Bone marrow (tissue), 2 donors: ENCODE measurements around the gene CDKN2D.

ENCODE experiments used
- DNase-seq, 2 donors: peaks; one replicate each; lab custom pipeline; 2025; lab: John Stamatoyannopoulos, UW

CDKN2D gene

DNA sequence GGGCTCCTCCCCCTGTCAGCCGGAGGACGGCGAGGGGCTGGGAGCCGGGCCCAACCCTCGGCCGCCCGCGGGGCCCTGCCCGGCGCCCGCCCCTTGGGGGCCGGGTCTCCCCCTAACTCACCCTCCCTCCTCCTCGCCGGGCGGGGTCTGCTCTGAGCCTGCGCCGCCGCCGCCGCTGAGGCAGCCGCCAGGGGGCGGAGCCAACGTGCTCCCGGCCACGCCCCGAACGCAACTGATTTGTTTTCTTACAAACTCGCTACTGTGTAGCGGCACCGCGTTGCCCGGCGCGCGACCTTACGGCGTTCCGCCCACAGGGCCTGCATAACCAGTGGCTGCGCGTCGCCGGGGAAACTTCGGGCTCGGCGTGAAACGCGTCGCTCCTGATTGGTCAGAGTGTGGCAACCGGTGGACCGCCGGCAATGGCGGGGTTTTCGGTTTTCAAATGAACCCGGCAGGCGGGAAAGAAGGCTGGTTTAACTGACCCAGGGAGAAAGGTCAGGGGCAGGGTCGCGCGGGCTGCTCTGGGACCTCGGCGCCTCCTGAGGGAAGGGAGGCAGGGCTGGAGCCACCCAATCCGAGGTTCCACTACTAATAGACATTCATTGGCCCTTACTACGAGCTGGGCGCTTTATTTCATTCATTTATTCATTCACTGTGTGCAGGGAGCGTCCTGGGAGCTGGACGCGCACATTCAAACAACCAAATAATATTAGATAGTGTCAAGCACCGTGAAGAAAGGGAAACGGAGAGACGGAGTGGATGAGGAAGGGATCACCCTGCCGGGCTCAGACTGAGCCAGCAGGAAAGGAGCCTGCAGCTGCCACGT, at the start of gene CDKN2D:
Gene CDKN2D (minus strand): TSS at position 154 of the 826 bp plus-strand sequence. CDS start 326 bp downstream, outside the sequence.
- DNase-seq: peak; percentile 93 to 97

DNA sequence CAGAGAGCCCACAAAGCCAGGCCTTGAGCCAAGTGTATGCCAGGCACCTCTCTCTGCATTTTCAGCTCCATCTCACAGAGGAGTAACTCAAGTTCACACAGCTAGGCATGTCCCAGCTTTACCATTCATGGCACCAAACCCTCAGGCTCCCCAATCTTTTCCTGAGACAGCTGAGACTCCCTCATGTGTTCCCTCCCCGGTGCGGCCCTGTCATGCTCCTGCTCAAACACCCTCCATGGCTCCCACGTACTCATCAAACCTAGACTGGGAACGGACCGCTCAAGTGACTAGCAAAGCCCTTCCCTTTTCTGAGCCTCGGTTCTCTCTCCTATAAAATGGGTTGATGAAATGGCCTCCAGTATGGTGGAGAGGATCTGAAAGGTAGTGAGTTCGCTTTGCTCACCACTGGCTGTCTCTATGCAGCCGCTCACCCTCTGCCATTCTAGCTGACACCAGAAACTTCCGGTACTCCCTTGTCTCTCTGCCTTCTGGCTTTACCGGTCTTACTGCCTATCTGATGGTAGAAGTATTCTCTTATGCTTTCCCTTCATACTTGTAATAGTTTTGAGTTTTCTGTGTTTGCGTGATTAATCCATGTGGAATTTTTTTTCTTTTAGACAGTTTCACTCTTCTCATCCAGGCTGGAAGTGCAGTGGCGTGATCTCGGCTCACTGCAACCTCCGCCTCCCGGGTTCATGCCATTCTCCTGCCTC, 48.8 kb upstream of the CDKN2D start:
- no peak for DNase-seq

DNA sequence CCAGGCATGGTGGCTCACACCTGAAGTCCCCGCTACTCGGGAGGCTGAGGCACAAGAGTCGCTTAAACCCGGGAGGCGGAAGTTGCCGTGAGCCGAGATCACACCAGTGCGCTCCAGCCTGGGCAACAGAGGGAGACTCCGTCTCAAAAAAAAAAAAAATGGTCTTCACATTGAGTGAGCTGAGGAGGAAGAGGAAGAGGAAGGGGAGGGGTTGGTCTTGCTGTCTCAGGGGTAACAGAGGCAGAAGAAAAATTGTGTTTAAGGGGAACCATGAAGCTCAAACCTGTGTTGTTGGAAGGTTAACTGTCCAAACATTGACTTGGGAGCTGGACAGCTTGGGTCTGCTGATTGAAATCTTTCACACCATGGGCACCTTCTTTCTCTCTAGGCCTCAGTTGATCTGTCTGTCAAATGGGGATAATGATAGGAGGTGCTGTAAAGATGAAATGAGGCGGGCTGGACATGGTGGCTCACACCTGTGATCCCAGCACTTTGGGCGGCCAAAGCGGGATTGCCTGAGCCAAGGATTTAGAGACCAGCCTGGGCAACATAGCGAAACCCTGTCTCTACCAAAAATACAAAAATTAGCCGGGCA, 46.7 kb upstream of the CDKN2D start:
- no peak for DNase-seq

DNA sequence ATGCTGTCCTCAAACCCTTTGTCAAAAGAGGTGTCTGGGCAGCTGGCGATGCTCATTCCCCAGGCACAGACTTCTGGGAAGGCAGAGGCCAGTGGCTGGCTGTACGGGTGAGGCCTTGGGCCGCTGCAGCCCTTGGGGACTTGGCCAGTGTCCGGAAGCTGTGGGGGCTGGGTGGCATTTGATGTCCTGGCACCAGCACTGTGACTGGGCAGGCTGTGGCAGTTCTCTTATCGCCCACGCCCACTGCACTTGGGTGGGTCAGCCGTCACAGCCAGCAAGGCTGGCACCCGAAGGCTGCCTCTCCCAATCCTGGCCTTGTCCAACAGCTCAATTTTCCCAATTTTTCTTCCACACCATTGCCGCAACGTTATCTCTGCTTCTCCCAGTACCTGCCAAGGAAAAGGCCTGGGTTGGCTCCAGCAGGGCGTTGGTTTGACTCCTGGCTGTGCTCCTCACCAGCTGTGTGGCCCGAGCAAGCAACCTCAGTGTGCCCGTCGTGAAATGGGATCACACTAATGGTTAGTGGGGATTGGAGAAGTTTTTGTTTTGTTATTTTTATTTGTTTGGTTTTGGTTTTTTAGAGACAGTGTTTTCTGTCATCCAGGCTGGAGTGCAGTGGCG, 43.8 kb upstream of the CDKN2D start:
- DNase-seq: no peak

DNA sequence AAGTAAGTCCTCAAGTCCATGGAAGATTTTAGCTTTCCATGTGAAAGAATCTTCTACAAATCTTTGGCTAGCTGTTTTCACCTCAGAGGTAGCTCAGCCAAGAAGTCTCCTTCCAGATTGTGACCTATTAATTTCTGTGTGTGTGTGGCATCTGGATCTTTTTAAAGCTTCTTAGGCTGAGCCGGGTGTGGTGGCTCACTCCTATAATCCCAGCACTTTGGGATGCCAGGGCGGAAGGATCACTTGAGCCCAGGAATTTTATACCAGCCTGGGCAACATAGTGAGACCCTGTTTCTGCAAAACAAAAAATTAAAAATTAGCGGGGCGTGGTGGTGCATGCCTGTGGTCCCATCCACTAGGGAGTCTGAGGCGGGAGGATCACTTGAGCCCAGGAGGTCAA, 43.1 kb upstream of the CDKN2D start:
- no peak for DNase-seq

DNA sequence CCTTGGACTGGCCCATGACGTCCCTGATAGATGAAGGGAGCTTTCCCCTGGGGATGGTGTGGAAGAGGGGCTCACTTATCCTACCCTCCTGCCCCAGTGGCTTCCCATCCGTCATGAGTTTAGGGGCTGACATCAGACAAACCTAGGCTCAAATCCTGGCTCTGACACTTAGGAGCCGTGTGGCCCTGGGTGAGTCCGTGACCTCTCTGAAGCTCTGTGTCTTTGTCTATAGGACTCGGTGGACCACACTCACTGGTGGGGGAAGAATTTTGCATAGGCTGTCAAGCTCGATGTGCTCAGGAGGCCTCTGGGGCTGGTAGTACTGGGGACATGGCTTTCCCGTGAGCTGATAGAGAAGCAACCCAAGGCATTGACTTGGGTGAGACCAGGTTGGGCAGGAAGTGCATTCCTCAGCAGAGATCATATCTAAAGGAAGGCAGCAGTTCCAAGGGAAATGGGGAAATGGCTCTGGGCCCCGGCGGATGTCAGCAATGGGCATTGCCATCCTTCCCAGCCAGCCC, 35.7 kb upstream of the CDKN2D start:
- no peak for DNase-seq

DNA sequence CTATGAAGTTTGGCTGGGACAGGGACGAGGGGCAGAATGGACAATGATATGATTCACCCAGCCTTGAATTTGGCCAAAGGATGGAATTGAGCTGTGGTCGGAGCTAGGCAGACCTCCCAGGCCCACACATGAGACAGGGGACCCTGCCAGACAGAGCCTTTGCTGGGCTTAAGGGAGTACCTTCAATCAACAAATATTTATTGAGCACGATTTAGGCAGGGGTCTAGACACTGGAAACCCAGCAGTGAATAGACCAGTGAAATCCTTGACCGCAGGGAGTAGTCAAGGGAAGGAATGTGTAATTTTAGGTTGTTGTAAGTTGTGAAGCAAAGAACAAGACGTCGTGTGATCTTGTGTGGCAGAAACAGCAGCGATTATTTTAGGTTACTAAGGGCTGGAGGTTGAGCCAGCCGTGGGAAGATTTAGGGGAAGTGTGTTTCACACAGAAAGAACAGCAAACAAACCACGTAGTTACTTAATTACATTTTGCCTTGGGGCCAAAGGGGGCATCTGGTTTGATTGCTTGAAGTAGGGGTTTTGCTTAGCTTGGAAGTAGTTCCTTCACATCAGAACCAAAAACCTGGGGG, 35.2 kb upstream of the CDKN2D start:
- DNase-seq: peak; percentile 9 to 67

DNA sequence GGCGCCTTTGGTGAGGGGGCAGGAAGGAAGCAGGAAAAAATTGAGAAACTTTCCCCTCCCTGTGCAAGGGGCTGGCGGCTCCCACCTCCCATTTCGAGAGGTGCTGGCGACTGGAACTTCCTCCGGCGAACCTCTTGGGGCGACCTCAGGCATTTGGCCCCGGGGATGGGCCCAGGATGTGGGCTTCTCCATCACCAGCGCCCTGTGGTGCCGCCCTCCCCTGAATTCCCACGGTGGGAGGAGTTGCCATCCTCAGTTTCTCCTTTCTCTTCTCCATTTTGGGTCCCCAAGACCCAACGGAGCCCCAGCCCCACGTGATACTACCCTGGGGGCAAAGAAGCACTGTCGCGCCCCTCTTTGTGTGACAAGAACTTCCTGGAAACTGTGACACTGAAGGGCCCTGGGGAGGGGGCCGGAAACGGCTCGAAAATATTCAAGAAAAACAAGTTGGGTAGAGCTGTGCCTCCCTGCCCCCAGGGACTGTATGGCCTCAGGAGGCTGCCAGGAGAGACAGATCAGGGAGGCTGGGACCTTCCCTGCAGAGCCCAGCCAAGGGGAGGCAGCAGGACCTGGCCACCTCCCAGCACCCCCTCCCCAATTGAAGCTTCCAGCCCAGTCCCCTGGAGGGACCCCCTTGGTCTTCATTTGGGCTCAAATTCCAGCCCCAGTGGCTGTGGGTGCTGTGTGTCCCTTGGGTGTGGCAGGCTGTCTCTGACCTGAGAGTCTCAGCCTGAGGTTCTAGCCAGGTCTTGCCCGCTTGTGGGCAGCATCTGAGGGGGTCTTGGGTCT, 34.5 kb upstream of the CDKN2D start:
- peak in 1 of 2 donors; percentile 29 for DNase-seq

DNA sequence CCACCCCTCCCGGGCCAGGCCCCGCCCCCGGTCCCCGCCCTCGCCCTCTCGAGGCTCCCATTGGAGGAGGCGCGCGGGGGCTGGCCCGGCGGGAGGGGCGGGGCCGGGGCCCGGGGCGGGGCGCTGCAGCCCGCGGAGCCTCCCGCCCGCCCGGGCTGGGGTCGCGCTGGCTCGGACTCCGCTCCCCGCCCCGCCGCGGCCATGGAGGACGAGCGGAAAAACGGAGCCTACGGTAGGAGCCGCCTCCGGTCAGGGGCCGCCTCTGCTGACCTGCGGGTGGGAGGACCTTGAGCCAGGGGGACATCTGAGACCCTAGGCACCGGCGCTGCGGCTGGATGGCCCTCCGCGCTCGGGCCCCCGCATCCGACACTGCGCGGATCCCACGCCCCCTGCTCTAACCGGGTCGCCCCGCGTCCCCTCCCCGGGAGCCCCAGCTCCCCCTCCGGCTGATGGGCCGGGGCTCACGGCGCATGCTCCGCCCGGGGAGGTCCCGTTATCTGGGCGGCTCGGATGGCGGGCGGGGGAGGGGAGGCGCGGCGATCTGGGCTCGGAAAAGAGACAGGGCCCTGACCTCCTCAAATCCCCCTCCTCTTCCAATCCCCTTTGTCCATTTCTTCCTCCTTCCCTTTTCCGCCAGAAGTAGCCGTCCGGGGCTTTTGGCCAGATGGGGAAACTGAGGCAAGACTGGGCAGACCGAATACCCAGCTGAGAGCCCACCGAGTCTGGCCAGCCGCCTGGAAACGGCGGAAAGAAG, 33.7 kb upstream of the CDKN2D start:
- DNase-seq: peak; percentile 31 to 55

- DNase-seq: no peak
Observed at GRCh38 chr19:10601999-10602329, 33.2 kb upstream of the CDKN2D start.

- DNase-seq: no peak
Observed at GRCh38 chr19:10600149-10600548, 31.4 kb upstream of the CDKN2D start.

- DNase-seq: no peak
Observed at GRCh38 chr19:10593820-10594637, 25.2 kb upstream of the CDKN2D start.

DNA sequence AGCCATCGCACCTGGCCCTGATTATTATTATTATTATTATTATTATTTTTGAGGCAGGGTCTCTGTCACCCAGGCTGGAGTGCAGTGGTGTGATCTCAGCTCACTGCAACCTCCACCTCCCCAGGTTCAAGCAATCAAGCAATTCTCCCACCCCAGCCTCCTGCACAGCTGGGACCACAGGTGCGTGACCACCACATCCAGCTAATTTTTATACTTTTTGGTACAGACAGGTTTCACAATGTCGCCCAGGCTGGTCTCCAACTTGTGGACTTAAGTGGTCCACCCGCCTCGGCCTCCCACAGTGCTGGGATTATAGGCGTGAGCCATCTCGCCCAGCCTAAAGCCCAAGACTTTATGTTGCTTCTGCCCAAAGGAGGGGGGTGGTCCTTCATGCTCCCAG, 24.4 kb upstream of the CDKN2D start:
- DNase-seq: no peak

- DNase-seq: no peak
Observed at GRCh38 chr19:10587839-10588150, 19.0 kb upstream of the CDKN2D start.

GRCh38 chr19:10587022-10587838, 18.5 kb upstream of the CDKN2D start, which contains the start of gene AP1M2:
Gene AP1M2 (minus strand): TSS chr19:10587312. CDS start chr19:10587231, 81 bp downstream.
- no peak for DNase-seq

DNA sequence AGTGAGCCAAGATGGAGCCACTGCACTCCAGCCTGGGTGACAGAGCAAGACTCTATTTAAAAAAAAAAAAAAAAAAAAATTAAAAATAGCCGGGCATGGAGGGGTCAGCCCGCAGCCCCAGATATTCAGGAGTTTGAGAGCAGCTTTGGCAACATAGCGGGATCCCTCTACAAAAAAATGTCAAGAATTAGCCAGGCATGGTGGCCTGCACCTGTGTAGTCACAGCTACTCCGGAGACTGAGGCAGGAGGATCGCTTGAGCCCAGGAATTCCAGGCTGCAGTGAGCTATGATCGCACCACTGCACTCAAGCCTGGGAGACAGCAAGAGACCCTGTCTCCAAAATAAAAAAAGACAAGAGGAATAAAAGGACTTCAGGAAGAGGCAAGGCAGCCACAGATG, 17.6 kb upstream of the CDKN2D start:
- DNase-seq: no peak

- DNase-seq: no peak
Observed at GRCh38 chr19:10583036-10583776, 14.4 kb upstream of the CDKN2D start.

DNA sequence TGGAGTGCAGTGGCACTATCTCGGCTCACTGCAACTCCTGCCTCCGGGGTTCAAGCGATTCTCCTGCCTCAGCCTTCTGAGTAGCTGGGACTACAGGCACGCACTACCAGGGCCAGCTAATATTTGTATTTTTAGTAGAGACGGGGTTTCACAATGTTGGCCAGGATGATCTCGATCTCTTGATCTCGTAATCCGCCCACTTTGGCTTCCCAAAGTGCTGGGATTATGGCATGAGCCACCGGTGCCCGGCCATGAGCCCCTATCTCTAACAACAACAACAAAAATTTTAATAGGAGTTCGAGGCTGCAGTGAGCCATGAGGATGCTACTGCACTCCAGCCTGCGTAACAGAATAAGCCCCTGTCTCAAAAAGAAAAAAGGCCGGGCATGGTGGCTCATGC, 13.3 kb upstream of the CDKN2D start:
- DNase-seq: no peak
